ENCODE measurements around the gene REEP3.

Gene REEP3

GRCh38 chr10:63673246-63673645 is 152.0 kb downstream of the REEP3 start:
- Histone ChIP-seq H3K36me3 (ENCODE audit: insufficient read depth) (no peaks in the 10 kb centered on the region), H3K27me3 (ENCODE audit: insufficient read depth, low read depth) (no peaks in the 10 kb centered on the region), H2AFZ (ENCODE audit: low read depth) (no peak overlapping the region), H3K79me2 (ENCODE audit: insufficient read depth, low read depth) (no peaks in the 10 kb centered on the region), H4K20me1 (ENCODE audit: insufficient read depth) (no peaks in the 10 kb centered on the region), H3K4me2 (no peak overlapping the region), H3K4me1 (ENCODE audit: low read depth, poor library complexity, severe bottlenecking) (no peaks in the 10 kb centered on the region), H3K27ac (no peak overlapping the region), H3K9ac (no peak overlapping the region), H3K4me3 (IDR thresholded peaks at IDR 0.05; ENCODE audit: insufficient read depth, low read depth, low read length) (no peak overlapping the region)
- no peak for TF ChIP-seq CTCF (conservative IDR thresholded peaks at IDR 0.05; ENCODE audit: low read depth, low read length)

- H3K36me3 ChIP-seq (ENCODE audit: insufficient read depth) = no peaks in the 10 kb centered on the region
- no peak for TF ChIP-seq CTCF (conservative IDR thresholded peaks at IDR 0.05; ENCODE audit: low read depth, low read length)
- no peak overlapping the region for H3K27ac ChIP-seq
- no peaks in the 10 kb centered on the region for H3K79me2 ChIP-seq (ENCODE audit: insufficient read depth, low read depth)
- H3K9ac ChIP-seq = no peak overlapping the region
- H2AFZ ChIP-seq (ENCODE audit: low read depth) = no peak overlapping the region
- H3K27me3 ChIP-seq (ENCODE audit: insufficient read depth, low read depth) = no peaks in the 10 kb centered on the region
- no peak overlapping the region for H3K4me3 ChIP-seq (IDR thresholded peaks at IDR 0.05; ENCODE audit: insufficient read depth, low read depth, low read length)
- H3K4me2 ChIP-seq = no peak overlapping the region
- no peaks in the 10 kb centered on the region for H4K20me1 ChIP-seq (ENCODE audit: insufficient read depth)
- no peaks in the 10 kb centered on the region for H3K4me1 ChIP-seq (ENCODE audit: low read depth, poor library complexity, severe bottlenecking)
These were observed 152.6 kb downstream of the REEP3 start for GRCh38 chr10:63673846-63674245.

Data from KMS-11 (cell line).